ENCODE results near the gene TMC7. TPM values are rescaled to one million over a fixed set of nuclear protein-coding genes. Genes with fewer than 3 reads are reported as not detected.

The TMC7 gene
- total and polyA plus RNA-seq, 2 of the 8 experiments (the other 6 are each of a cell fraction or from before 2014, with no cell fraction given) = 2.3 to 2.6 TPM

DNA sequence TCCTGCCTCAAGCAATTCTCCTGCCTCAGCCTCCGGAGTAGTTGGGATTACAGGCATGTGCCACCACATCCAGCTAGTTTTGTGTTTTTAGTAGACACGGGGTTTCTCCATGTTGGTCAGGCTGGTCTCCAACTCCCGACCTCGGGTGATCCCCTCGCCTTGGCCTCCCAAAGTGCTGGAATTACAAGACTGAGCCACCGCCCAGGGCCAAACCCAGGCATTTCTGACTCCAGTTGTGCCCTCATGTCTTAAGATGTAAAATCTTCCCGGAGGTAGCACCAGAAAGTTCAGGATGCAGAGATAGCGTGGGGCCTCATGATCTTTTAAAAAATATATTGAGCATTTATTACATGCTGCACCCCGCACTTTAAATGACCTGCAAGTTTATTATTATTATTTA, 44.7 kb upstream of the TMC7 start:
- H3K9me3 ChIP-seq (ENCODE audit: insufficient read depth in 2 of 2, low read depth in 1 of 2, low read length in 1 of 2) = no peaks in the 10 kb centered on the region
- H3K4me3 ChIP-seq (ENCODE audit: extremely low read depth in 1 of 4, insufficient read depth in 2 of 4, low read depth in 3 of 4, low read length in 4 of 4) = no peak overlapping the region
- H2BK5ac ChIP-seq (ENCODE audit: low read depth, low read length) = no peak overlapping the region
- no peak overlapping the region for H4K8ac ChIP-seq (ENCODE audit: extremely low read depth, insufficient read depth, low read length)
- DNase-seq (ENCODE audit: low read depth in 1 of 2, low spot score in 2 of 2) = no peak
- H2BK12ac ChIP-seq (ENCODE audit: low read depth, low read length) = no peak overlapping the region
- no peaks in the 10 kb centered on the region for H3K36me3 ChIP-seq (ENCODE audit: control insufficient read depth in 2 of 4, insufficient read depth in 4 of 4, low read length in 3 of 4)
- no peaks in the 10 kb centered on the region for H3K79me2 ChIP-seq (ENCODE audit: control insufficient read depth in 1 of 2, insufficient read depth in 2 of 2, low read length in 2 of 2)
- no peak overlapping the region for H3K23ac ChIP-seq (ENCODE audit: insufficient read length)
- no peak overlapping the region for H4K91ac ChIP-seq (replicated peaks; ENCODE audit: insufficient read length, low read length)
- no peak overlapping the region for H3K56ac ChIP-seq (replicated peaks; ENCODE audit: insufficient read length, low read depth, low read length)
- CTCF ChIA-PET (ENCODE audit: partially characterized antibody) = interaction anchor here (0.9 to 1.1 kb wide), 3 partner anchors 8 to 15 kb away, joined by 3 to 5 read pairs (median 4); no protein-coding TSS in a partner anchor
- H3K4me1 ChIP-seq (replicated peaks in 1 of 4; ENCODE audit: control insufficient read depth in 3 of 4, insufficient read depth in 4 of 4, low read length in 3 of 4) = no peaks in the 10 kb centered on the region
- no peak overlapping the region for H3K18ac ChIP-seq (ENCODE audit: extremely low read depth, low read length)
- no peaks in the 10 kb centered on the region for H3K79me1 ChIP-seq (ENCODE audit: low read depth, low read length)
- H4K5ac ChIP-seq (ENCODE audit: insufficient read length, low read depth, low read length) = no peak overlapping the region
- no peak overlapping the region for H2AK5ac ChIP-seq (ENCODE audit: low read depth, low read length)
- H3K14ac ChIP-seq (ENCODE audit: insufficient read length) = no peak overlapping the region
- no peak overlapping the region for H3K9ac ChIP-seq (replicated peaks in 1 of 4; ENCODE audit: extremely low read depth in 1 of 4, low read depth in 3 of 4, low read length in 3 of 4)
- H2AFZ ChIP-seq (ENCODE audit: low read length) = no peak overlapping the region
- H3K4ac ChIP-seq (replicated peaks; ENCODE audit: insufficient read length, low read depth, low read length) = no peak overlapping the region
- H2BK120ac ChIP-seq (replicated peaks; ENCODE audit: low read depth, low read length) = no peak overlapping the region
- no peaks in the 10 kb centered on the region for H4K20me1 ChIP-seq (replicated peaks in 1 of 2; ENCODE audit: control insufficient read depth in 1 of 2, insufficient read depth in 2 of 2, low read length in 2 of 2)
- 95% methylated on average over 9 of the region's 9 CpGs; no CpG with 5 or more reads in 1 of the 2 experiments for WGBS, 2 experiments (ENCODE audit: extremely low coverage in 1 of 2, insufficient coverage in 1 of 2, insufficient read length in 1 of 2, insufficient replicate concordance in 2 of 2, low coverage in 1 of 2, low lambda C conversion rate in 2 of 2, missing lambda C conversion rate in 1 of 2)
- H3K27me3 ChIP-seq (replicated peaks in 1 of 4; ENCODE audit: control insufficient read depth in 3 of 4, extremely low read depth in 1 of 4, insufficient read depth in 3 of 4, low read length in 3 of 4) = no peaks in the 10 kb centered on the region
- POLR2A ChIA-PET (ENCODE audit: partially characterized antibody) = no interaction called here
- no peak overlapping the region for H3K27ac ChIP-seq (ENCODE audit: low read depth, low read length)
- no peak overlapping the region for H2BK20ac ChIP-seq (ENCODE audit: low read length)
- no peak overlapping the region for H2BK15ac ChIP-seq (ENCODE audit: low read length)
- H3K4me2 ChIP-seq (ENCODE audit: insufficient read depth in 1 of 2, low read depth in 2 of 2, low read length in 2 of 2) = no peak overlapping the region
- no peaks in the 10 kb centered on the region for H3K23me2 ChIP-seq (ENCODE audit: low read depth, low read length)
- no peak for FAIRE-seq
- TF ChIP-seq NANOG (IDR thresholded peaks at IDR 0.05; ENCODE audit: insufficient read depth, low read depth, low read length, poor library complexity, severe bottlenecking) (no peak), CTBP2 (IDR thresholded peaks at IDR 0.05; ENCODE audit: borderline replicate concordance, insufficient read depth, insufficient read length, low read length) (no peak), RXRA (IDR thresholded peaks at IDR 0.05; ENCODE audit: insufficient read depth, low read depth, low read length) (no peak), POLR2AphosphoS5 (IDR thresholded peaks at IDR 0.05; ENCODE audit: low read depth, low read length) (no peak), ASH2L (IDR thresholded peaks at IDR 0.05; ENCODE audit: low read length) (no peak), TEAD4 (IDR thresholded peaks at IDR 0.05; ENCODE audit: low read depth, low read length) (no peak), GTF2F1 (IDR thresholded peaks at IDR 0.05; ENCODE audit: borderline replicate concordance, low read depth, low read length) (no peak), ZNF274 (IDR thresholded peaks at IDR 0.05; ENCODE audit: borderline replicate concordance, extremely low read depth, low read length) (no peak)
- TF ChIP-seq, protein P1, sequence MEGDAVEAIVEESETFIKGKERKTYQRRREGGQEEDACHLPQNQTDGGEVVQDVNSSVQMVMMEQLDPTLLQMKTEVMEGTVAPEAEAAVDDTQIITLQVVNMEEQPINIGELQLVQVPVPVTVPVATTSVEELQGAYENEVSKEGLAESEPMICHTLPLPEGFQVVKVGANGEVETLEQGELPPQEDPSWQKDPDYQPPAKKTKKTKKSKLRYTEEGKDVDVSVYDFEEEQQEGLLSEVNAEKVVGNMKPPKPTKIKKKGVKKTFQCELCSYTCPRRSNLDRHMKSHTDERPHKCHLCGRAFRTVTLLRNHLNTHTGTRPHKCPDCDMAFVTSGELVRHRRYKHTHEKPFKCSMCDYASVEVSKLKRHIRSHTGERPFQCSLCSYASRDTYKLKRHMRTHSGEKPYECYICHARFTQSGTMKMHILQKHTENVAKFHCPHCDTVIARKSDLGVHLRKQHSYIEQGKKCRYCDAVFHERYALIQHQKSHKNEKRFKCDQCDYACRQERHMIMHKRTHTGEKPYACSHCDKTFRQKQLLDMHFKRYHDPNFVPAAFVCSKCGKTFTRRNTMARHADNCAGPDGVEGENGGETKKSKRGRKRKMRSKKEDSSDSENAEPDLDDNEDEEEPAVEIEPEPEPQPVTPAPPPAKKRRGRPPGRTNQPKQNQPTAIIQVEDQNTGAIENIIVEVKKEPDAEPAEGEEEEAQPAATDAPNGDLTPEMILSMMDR (IDR thresholded peaks at IDR 0.05; ENCODE audit: control extremely low read depth in 1 of 3, insufficient read depth in 1 of 3, low read depth in 1 of 3, low read length in 3 of 3) = no peak
- TF ChIP-seq, protein P2, sequence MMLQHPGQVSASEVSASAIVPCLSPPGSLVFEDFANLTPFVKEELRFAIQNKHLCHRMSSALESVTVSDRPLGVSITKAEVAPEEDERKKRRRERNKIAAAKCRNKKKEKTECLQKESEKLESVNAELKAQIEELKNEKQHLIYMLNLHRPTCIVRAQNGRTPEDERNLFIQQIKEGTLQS (IDR thresholded peaks at IDR 0.05; ENCODE audit: insufficient read depth, low read depth, low read length) = no peak
- TF ChIP-seq, protein P3, sequence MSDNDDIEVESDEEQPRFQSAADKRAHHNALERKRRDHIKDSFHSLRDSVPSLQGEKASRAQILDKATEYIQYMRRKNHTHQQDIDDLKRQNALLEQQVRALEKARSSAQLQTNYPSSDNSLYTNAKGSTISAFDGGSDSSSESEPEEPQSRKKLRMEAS (IDR thresholded peaks at IDR 0.05) = no peak

Measured in H1 (cell line).